ENCODE data around the gene FAM76A. TPM values are rescaled to one million over a fixed set of nuclear protein-coding genes. Genes with fewer than 3 reads are reported as not detected.
"Not testable (repeated sequence)": the region's sequence is repeated elsewhere in the genome, so short reads cannot be mapped to it uniquely, and the experiment has no call there.

Gene FAM76A
- total RNA-seq, 2 donors from 2014 or later = 13.0 to 14.7 TPM

GRCh38 chr1:27681580-27681979, 44.2 kb upstream of the FAM76A start:
- H3K27ac Mint-ChIP-seq; H3K4me1 ChIP-seq (ENCODE audit: control insufficient read depth, insufficient read depth, low read length); H3K27me3 ChIP-seq (ENCODE audit: control insufficient read depth, insufficient read depth, low read length, poor library complexity, severe bottlenecking); DNase-seq; H3K27ac ChIP-seq (ENCODE audit: low read depth, low read length); H3K27me3 Mint-ChIP-seq (ENCODE audit: insufficient read depth); H3K9ac ChIP-seq (ENCODE audit: extremely low read depth, low read length, poor library complexity, severe bottlenecking); H3K4me3 ChIP-seq (ENCODE audit: low read length); H3K4me1 Mint-ChIP-seq; H3K4me3 Mint-ChIP-seq; H3K36me3 Mint-ChIP-seq (ENCODE audit: low read depth); H3K36me3 ChIP-seq (ENCODE audit: control insufficient read depth, insufficient read depth, low read length): not testable (repeated sequence)
- H3K9me3 ChIP-seq (ENCODE audit: control insufficient read depth, low read length) = peaks cover 30% of the 10 kb centered on the region
- WGBS, 2 experiments (ENCODE audit: insufficient coverage in 1 of 2, insufficient read length in 1 of 2) = 96 to 100% methylated on average over 2 to 4 of the region's 4 CpGs
- H3K9me3 Mint-ChIP-seq = peaks cover 51% of the 10 kb centered on the region

GRCh38 chr1:27682351-27682944, 43.3 kb upstream of the FAM76A start:
- H3K4me3 ChIP-seq (ENCODE audit: low read length) = no peak overlapping the region
- peaks cover 30% of the 10 kb centered on the region for H3K9me3 ChIP-seq (ENCODE audit: control insufficient read depth, low read length)
- Mint-ChIP-seq H3K27me3 (ENCODE audit: insufficient read depth) (peaks cover 3% of the 10 kb centered on the region), H3K9me3 (peaks cover 51% of the 10 kb centered on the region), H3K4me3 (no peak overlapping the region), H3K27ac (no peak overlapping the region), H3K36me3 (ENCODE audit: low read depth) (peaks cover 6% of the 10 kb centered on the region), H3K4me1 (peaks cover 8% of the 10 kb centered on the region)
- H3K9ac ChIP-seq (ENCODE audit: extremely low read depth, low read length, poor library complexity, severe bottlenecking) = no peak overlapping the region
- H3K27me3 ChIP-seq (ENCODE audit: control insufficient read depth, insufficient read depth, low read length, poor library complexity, severe bottlenecking) = no peaks in the 10 kb centered on the region
- no peaks in the 10 kb centered on the region for H3K36me3 ChIP-seq (ENCODE audit: control insufficient read depth, insufficient read depth, low read length)
- TF ChIP-seq, protein P1, sequence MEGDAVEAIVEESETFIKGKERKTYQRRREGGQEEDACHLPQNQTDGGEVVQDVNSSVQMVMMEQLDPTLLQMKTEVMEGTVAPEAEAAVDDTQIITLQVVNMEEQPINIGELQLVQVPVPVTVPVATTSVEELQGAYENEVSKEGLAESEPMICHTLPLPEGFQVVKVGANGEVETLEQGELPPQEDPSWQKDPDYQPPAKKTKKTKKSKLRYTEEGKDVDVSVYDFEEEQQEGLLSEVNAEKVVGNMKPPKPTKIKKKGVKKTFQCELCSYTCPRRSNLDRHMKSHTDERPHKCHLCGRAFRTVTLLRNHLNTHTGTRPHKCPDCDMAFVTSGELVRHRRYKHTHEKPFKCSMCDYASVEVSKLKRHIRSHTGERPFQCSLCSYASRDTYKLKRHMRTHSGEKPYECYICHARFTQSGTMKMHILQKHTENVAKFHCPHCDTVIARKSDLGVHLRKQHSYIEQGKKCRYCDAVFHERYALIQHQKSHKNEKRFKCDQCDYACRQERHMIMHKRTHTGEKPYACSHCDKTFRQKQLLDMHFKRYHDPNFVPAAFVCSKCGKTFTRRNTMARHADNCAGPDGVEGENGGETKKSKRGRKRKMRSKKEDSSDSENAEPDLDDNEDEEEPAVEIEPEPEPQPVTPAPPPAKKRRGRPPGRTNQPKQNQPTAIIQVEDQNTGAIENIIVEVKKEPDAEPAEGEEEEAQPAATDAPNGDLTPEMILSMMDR (conservative IDR thresholded peaks at IDR 0.05) = no peak
- H3K4me1 ChIP-seq (ENCODE audit: control insufficient read depth, insufficient read depth, low read length) = peaks cover 6% of the 10 kb centered on the region
- WGBS, 2 experiments (ENCODE audit: insufficient coverage in 1 of 2, insufficient read length in 1 of 2) = 85 to 100% methylated on average over 2 to 5 of the region's 5 CpGs
- H3K27ac ChIP-seq (ENCODE audit: low read depth, low read length) = no peak overlapping the region
- DNase-seq = no peak

DNA sequence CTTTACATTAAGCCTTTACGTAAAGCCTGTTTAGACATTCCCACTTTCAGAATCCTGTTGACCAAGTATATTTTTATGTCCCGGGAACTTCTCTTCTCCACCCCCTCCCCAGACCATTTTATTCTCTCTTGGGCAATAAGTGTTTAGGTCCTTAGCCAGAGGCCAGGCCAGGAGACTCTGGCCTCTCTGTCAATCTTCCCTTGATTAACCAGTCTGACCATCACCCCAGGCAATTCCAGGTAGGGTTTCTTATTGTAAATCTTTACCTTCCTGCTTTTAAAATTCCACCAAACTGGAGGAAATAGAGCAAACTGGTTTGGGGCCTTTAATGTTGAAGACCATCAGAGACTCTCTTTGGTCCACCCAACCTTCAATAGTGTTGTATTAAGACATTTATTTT, 41.6 kb upstream of the FAM76A start:
- H3K27ac ChIP-seq (ENCODE audit: low read depth, low read length) = no peak overlapping the region
- no peak overlapping the region for H3K9ac ChIP-seq (ENCODE audit: extremely low read depth, low read length, poor library complexity, severe bottlenecking)
- no peak for DNase-seq
- peaks cover 30% of the 10 kb centered on the region for H3K9me3 ChIP-seq (ENCODE audit: control insufficient read depth, low read length)
- H3K9me3 Mint-ChIP-seq = peaks cover 44% of the 10 kb centered on the region
- H3K27ac Mint-ChIP-seq = no peak overlapping the region
- H3K4me3 Mint-ChIP-seq = no peak overlapping the region
- WGBS, 2 experiments (ENCODE audit: insufficient coverage in 1 of 2, insufficient read length in 1 of 2) = 86 to 100% methylated on average over 2 of the region's 2 CpGs
- H3K36me3 Mint-ChIP-seq (ENCODE audit: low read depth) = peaks cover 6% of the 10 kb centered on the region
- peaks cover 2% of the 10 kb centered on the region for H3K27me3 Mint-ChIP-seq (ENCODE audit: insufficient read depth)
- no peak overlapping the region for H3K4me3 ChIP-seq (ENCODE audit: low read length)
- peaks cover 13% of the 10 kb centered on the region for H3K4me1 Mint-ChIP-seq
- TF ChIP-seq, protein P1 (conservative IDR thresholded peaks at IDR 0.05) = no peak
- no peaks in the 10 kb centered on the region for H3K27me3 ChIP-seq (ENCODE audit: control insufficient read depth, insufficient read depth, low read length, poor library complexity, severe bottlenecking)
- H3K36me3 ChIP-seq (ENCODE audit: control insufficient read depth, insufficient read depth, low read length) = no peaks in the 10 kb centered on the region
- H3K4me1 ChIP-seq (ENCODE audit: control insufficient read depth, insufficient read depth, low read length) = peaks cover 6% of the 10 kb centered on the region
